AG09319 (cell line): ENCODE results near the gene RNASEH2B.

Experiments
- DNase-seq: peaks from one replicate; pipeline ENCODE4 v3.0.0-alpha.2; 2010; ENCODE audit warnings: low read depth; ENCODE audit errors: extremely low read depth
- TF ChIP-seq, protein P1 (sequence below): IDR thresholded peaks from 2 replicates; pipeline ENCODE4 v1.5.1; 2011; ENCODE audit warnings: low read depth, mild to moderate bottlenecking, inconsistent platforms, low read length, moderate library complexity

The RNASEH2B gene

GRCh38 chr13:50921706-50922105 is 12.1 kb downstream of the RNASEH2B start:
- TF ChIP-seq, protein P1, sequence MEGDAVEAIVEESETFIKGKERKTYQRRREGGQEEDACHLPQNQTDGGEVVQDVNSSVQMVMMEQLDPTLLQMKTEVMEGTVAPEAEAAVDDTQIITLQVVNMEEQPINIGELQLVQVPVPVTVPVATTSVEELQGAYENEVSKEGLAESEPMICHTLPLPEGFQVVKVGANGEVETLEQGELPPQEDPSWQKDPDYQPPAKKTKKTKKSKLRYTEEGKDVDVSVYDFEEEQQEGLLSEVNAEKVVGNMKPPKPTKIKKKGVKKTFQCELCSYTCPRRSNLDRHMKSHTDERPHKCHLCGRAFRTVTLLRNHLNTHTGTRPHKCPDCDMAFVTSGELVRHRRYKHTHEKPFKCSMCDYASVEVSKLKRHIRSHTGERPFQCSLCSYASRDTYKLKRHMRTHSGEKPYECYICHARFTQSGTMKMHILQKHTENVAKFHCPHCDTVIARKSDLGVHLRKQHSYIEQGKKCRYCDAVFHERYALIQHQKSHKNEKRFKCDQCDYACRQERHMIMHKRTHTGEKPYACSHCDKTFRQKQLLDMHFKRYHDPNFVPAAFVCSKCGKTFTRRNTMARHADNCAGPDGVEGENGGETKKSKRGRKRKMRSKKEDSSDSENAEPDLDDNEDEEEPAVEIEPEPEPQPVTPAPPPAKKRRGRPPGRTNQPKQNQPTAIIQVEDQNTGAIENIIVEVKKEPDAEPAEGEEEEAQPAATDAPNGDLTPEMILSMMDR, result no peak
- no peak for DNase-seq

GRCh38 chr13:50923272-50923671 is 13.7 kb downstream of the RNASEH2B start:
- TF ChIP-seq, protein P1, result no peak
- DNase-seq, result no peak

- DNase-seq, result no peak
- TF ChIP-seq, protein P1, result no peak
Observed at GRCh38 chr13:50924025-50924424, 14.4 kb downstream of the RNASEH2B start.

DNA sequence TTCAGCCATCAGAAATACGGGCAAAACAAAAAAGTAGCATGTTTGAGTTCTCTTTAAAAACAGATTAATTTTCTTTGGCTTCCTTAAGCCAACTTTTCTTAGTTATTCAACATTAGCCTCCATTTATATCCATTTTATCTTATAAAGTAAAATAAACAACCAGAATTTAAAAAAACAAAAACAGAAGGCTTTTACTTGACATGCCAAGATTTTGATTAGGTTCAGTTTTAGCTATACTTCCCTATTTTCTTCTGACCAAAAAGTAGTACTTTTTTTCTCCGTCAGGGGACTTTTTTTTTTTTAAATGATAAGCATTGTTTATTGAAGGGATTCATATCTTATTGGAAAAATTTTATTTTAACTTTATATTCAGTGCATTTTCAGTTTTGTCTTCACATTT is 18.1 kb downstream of the RNASEH2B start:
- TF ChIP-seq, protein P1, result no peak
- no peak for DNase-seq

- TF ChIP-seq, protein P1, result no peak
- no peak for DNase-seq
Observed at GRCh38 chr13:50928102-50928501, 18.5 kb downstream of the RNASEH2B start.

- TF ChIP-seq, protein P1, result no peak
- no peak for DNase-seq
Observed at GRCh38 chr13:50928659-50929462, 19.3 kb downstream of the RNASEH2B start.

- no peak for DNase-seq
- TF ChIP-seq, protein P1, result no peak
Observed at GRCh38 chr13:50932091-50932490, 22.5 kb downstream of the RNASEH2B start.
